ENCODE data around the gene DLX5. TPM values are rescaled to one million over a fixed set of nuclear protein-coding genes. Genes with fewer than 3 reads are reported as not detected.
A peak's percentile ranks its signal among the peaks of the same experiment; 100 is the strongest.

Gene DLX5
- total RNA-seq, 4 donors from 2014 or later: 0.26 to 5.9 (median 0.52) TPM; not detected in 1

GRCh38 chr7:97017192-97018125 is 7.2 kb downstream of the DLX5 start:
- no peak overlapping the region for H3K27ac ChIP-seq
- H3K9me3 ChIP-seq: no peaks in the 10 kb centered on the region
- intact Hi-C loops (cut with DNase I; ENCODE audit: low total_unique reads): no loop called here
- H3K36me3 ChIP-seq: no peaks in the 10 kb centered on the region
- peaks cover 0 to 15% of the 10 kb centered on the region in 2 donors for H3K4me1 ChIP-seq
- peaks cover 7 to 93% of the 10 kb centered on the region in 2 donors for H3K27me3 ChIP-seq
- no peak for DNase-seq
- no peak overlapping the region for H3K4me3 ChIP-seq
- TF ChIP-seq CTCF (IDR thresholded peaks at IDR 0.05) (no peak), POLR2A (IDR thresholded peaks at IDR 0.05) (no peak)

- no peaks in the 10 kb centered on the region for H3K36me3 ChIP-seq
- no peak for DNase-seq
- no peaks in the 10 kb centered on the region for H3K9me3 ChIP-seq
- peaks cover 7 to 95% of the 10 kb centered on the region in 2 donors for H3K27me3 ChIP-seq
- TF ChIP-seq POLR2A (IDR thresholded peaks at IDR 0.05): peak in 1 of 2 donors; percentile 39
- TF ChIP-seq CTCF (IDR thresholded peaks at IDR 0.05): no peak
- no peak overlapping the region for H3K27ac ChIP-seq
- peaks cover 0 to 12% of the 10 kb centered on the region in 2 donors for H3K4me1 ChIP-seq
- no peak overlapping the region for H3K4me3 ChIP-seq
- intact Hi-C loops (cut with DNase I; ENCODE audit: low total_unique reads): no loop called here
These were observed 8.0 kb downstream of the DLX5 start for GRCh38 chr7:97016381-97017191.

GRCh38 chr7:97015756-97016380 is 8.8 kb downstream of the DLX5 start:
- intact Hi-C loops (cut with DNase I; ENCODE audit: low total_unique reads): no loop called here
- Histone ChIP-seq H3K4me3 (no peak overlapping the region), H3K4me1 (peaks cover 0 to 5% of the 10 kb centered on the region in 2 donors), H3K36me3 (no peaks in the 10 kb centered on the region), H3K27ac (no peak overlapping the region), H3K27me3 (peaks cover 3 to 96% of the 10 kb centered on the region in 2 donors), H3K9me3 (no peaks in the 10 kb centered on the region)
- DNase-seq: no peak
- TF ChIP-seq POLR2A (IDR thresholded peaks at IDR 0.05): no peak
- TF ChIP-seq CTCF (IDR thresholded peaks at IDR 0.05): no peak

- Histone ChIP-seq H3K9me3 (no peaks in the 10 kb centered on the region), H3K36me3 (no peaks in the 10 kb centered on the region), H3K4me3 (no peak overlapping the region), H3K4me1 (peaks cover 0 to 5% of the 10 kb centered on the region in 2 donors), H3K27me3 (peaks cover 3 to 96% of the 10 kb centered on the region in 2 donors), H3K27ac (no peak overlapping the region)
- intact Hi-C loops (cut with DNase I; ENCODE audit: low total_unique reads): no loop called here
- no peak for DNase-seq
- TF ChIP-seq POLR2A (IDR thresholded peaks at IDR 0.05) (no peak), CTCF (IDR thresholded peaks at IDR 0.05) (no peak)
These were observed 9.4 kb downstream of the DLX5 start for GRCh38 chr7:97015279-97015678.
